HG02642 (cell line): ENCODE measurements around the gene PSPH.
"Not testable (repeated sequence)": the region's sequence is repeated elsewhere in the genome, so short reads cannot be mapped to it uniquely, and the experiment has no call there.

ENCODE experiments used
- ATAC-seq: cut with Tn5 transposase; IDR thresholded peaks from one replicate; pipeline ENCODE4 v1.9.1; 2021; ENCODE audit warnings: mild to moderate bottlenecking; ENCODE audit not compliant: unreplicated experiment, poor library complexity

Gene PSPH

DNA sequence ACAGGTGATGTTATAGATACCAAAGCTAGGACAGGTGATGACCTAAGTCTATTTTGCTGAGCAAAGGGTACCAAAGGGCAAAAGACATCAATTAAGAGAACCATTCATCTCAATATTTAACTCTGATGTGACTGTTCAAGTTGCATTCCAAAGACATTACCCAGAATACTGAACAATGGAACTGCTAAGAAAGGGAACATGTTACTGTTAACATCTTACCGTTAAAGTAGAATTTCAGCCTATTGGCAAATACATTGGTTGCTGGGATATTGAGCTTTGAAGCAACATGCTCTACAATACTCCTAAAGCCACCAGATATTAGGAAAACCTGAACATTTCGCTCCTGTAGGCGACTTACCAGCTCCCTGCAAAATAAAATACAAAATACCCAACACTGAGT lies 34.2 kb downstream of the PSPH start:
- not testable (repeated sequence) for ATAC-seq

DNA sequence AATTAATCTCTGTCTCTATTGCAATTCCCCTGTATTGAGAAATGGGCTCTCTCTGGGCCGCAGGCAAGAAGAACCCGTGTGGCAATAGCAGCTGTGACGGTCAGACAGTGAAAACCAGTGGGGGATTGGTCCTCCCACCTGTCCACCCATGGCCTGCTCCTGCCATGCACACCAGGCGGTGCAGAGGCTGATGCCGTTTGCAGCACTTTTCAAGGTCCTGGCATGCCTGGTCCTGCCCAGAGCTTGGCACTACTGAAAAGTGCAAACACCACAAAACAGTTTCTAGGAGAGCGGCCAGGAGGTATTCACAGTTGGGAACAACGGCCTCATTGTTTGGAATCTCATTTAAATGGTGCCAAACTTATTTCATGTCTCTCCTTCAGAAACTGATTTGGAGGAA lies 41.5 kb downstream of the PSPH start:
- no peak for ATAC-seq

DNA sequence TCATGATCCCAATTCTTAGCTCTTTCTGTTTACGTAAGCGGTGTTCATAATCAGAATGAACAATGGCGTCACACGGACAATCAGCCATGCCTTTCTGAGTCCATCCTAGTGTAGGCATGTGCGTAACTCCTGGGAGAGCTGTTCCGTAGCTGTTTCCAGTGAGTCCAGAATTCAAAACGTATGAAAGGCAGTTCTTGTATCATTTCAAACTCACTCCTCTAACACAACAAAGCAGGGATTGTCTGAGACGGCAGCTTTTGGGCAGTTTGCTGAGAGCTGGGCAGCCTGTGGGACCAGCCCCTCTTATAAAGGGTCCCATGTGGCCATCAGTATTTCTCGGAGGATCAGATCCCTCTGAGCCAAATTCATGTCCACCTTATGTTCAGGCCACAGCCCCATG lies 43.4 kb downstream of the PSPH start:
- ATAC-seq, result no peak

DNA sequence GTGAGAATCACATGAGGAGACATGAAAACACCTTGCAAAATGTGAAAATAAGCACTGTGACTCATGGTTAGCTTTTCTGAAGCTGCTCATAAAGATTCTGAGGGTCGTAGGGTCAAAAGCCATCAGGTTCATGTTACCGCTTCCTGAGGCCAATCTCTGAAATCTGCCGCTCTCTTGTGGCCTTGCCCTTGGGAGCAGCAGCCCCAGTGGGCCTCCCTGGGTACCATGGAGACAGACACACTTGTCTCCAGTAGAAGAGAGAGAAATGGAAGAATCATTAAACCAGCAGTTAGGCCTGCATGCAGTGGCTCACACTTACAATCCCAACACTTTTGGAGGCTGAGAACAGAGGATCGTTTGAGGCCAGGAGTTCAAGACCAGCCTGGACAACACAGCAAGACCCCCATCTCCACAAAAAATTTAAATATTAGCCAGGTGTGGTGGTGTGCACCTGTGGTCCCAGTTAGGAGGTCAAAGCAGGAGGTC lies 44.0 kb downstream of the PSPH start:
- ATAC-seq, result no peak

DNA sequence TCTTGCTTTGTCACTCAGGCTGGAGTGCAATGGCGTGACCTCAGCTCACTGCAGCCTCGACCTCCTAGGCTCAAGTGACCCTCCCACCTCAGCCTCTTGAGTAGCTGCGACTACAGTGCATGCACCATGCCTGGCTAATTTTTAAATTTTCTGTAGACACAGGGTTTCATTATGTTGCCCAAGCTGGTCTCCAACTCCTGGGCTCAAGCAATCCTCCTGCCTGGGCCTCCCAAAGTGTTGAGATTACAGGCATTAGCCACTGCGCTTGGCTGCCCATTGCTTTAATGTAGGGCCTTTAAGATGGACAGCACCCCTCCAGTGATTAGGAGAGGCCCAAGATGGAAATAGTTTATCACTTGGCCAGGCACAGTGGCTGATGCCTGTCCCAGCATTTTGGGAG lies 47.5 kb downstream of the PSPH start:
- no peak for ATAC-seq

DNA sequence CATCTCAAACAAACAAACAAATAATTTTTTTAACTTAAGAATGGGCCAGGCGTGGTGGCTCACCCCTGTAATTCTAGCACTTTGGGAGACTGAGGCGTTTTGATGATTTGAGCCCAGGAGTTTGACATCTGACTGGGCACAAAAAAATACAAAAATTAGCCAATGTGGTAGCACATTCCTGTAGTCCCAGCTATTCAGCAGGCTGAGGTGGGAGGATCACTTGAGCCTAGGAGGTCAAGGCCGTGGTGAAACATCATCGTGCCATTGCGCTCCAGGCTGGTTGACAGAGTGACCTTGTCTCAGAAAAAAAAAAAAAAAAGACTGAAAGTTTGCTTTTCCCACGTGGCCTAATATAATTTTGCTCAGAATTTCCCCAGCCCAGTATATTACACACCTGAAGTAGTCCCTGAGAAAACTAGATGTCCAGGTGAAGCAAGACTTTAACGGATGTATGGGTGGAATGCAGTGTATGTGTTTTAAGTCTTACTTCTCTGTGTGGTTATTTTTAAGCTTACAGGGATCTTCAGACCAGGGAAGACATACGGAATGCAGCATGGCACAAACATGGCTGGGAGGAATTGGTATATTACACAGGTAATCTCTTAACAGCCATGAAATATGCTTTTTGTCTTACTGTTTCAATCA lies 54.3 kb downstream of the PSPH start:
- ATAC-seq, result no peak

DNA sequence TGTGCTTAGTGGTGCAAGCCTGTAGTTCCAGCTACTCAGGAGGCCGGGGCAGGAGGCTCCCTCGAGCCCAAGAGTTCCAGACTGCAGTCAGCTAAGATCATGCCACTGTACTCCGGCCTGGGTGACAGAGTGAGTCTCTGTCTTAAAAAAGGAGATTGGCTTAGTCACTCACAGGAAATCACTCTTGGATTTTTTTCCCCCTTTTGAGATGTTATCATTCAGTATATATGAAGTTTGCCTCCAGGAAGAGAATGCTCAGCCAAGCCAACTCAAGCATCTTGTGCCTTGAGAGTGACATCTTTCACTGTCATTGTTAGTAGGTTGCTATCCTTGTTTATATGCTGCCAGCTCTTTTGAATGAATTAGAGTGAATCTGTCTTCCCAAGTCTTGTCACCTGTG lies 58.9 kb downstream of the PSPH start:
- ATAC-seq, result no peak

DNA sequence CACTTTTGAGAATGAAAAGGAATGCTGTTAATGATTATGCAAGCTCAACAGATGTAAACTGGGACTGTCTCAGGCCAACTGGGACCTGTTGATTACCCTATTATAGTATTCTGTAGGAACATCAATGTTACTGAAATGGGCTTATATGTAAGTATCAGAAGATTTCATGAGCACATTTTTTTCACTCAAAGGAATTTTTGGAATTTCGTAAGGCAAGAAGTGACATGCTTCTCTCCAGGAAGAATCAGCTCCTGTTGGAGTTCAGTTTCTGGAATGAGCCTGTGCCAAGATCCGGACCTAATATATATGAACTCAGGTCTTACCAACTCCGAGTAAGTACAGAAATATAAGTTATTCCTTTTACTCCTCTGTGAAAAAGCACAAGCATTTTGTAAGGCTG lies 67.7 kb downstream of the PSPH start:
- no peak for ATAC-seq

DNA sequence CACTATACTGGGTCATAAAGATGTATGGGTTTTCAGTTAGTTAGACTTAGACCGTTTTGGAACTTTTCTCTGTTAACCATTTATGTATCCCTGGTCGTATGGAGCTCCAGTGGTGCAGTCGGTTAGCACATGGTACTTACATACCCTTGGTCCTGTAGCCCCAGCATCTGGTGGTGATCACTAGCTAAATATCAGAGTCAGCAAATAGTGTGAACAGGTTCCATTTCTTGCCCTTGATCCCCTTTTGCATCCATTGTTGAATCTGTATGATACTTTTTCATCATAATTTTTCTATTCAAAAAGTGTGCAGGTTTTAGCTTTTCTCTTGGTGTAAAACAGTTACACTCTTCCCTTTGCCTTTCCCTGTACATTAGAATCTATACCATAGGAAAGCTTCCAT lies 71.0 kb downstream of the PSPH start:
- ATAC-seq, result no peak

DNA sequence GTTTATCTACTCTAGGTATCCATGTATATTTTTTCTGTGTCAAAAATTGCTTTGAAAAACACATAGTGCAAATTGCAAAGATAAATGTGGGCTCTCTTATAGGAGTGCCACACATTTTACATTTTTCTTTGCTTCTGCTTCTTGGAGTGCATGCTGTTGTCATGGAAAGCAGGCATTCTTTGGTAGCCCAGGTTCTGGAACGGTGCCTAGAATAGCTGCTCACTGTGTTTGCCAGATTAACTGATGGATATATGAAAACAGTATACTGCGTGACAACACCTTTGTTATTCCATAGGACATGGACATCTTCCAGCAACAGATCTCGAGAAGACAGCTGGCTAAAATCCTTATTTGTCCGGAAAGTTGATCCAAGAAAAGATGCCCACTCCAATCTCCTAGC lies 73.4 kb downstream of the PSPH start:
- ATAC-seq, result no peak

DNA sequence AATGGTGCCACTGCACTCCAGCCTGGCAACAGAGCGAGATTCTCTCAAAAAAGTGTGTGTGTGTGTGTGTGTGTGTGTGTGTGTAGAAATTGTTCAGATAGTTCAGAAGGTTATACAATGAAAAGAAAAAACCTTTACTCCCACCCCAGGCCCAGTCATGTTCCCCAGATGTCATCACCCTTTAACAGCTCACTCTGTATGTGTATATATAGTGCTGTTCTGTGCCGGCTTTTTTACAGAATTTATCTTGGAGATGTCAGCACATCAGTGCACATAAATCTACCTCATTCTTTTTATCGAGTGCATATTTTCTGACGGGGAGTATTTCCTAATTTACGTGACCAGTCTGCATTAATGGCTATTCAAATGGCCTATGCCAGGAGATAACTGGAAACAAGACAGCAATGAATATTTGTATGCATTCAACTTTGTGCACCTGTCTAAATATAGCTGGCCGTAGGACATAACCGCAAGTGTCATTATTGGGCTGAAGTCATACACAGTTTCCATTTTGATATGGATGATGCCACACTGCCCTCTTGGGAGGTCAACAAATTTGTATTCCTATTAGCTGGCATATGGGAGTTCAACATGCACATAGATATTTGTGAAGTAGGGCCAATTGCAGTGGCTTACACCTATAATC lies 75.1 kb downstream of the PSPH start:
- no peak for ATAC-seq

DNA sequence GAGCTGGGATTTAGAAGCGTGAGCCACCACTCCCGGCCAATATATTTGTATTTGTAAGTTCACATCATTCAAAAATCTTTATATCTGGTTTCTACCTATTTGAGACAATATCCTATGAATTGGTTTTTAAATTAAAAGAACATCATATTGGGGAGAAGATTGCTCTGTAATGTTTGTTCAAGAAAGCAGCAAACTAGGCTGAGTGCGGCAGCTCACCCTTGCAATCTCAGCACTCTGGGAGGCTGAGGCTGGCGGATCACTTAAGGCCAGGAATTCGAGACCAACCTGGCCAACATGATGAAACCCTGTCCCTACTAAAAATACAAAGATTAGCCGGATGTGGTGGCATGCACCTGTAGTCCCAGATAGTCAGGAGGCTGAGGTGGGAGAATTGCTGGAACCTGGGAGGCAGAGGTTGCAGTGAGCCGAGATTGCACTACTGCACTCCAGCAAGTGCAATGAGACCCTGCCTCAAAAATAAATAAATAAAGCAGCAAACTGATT lies 77.4 kb downstream of the PSPH start:
- ATAC-seq, result no peak

DNA sequence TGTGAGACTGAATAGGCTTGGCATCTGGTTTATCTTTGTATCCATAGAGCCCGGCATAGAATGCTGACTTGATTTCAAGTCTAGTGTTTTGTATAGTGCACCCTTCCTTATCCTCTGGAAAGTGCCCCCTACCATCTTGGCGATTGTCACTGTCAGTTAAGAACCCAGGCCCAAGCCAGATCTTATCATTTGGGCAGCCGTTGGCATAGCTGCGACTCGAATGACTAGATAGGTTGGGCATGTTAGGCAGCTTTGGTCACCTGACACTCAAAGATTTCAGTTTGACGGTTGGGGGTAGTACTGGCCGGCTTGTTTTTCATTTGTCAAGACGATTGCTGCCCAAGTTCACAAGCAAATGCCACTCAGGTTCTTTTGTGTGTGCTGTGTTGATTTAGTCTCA lies 80.3 kb downstream of the PSPH start:
- ATAC-seq, result no peak

DNA sequence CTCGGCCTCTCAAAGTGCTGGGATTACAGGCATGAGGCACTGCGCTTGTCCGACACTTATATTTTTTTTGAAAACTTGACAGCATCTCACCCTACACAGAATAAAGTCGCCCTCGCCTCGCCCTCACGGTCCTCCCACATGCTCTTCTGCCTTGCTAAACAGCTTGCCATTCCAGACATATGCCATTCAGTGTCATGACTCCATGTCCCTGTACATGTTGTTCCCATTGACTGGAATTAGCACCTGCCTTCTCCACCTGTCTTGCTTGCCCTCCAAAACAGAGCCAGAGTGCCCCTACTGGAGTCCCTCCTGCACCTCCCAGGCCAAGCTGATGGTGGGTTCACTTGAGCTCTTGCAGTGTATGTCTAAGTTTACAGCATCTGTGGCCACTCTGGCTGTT lies 80.7 kb downstream of the PSPH start:
- ATAC-seq, result no peak

DNA sequence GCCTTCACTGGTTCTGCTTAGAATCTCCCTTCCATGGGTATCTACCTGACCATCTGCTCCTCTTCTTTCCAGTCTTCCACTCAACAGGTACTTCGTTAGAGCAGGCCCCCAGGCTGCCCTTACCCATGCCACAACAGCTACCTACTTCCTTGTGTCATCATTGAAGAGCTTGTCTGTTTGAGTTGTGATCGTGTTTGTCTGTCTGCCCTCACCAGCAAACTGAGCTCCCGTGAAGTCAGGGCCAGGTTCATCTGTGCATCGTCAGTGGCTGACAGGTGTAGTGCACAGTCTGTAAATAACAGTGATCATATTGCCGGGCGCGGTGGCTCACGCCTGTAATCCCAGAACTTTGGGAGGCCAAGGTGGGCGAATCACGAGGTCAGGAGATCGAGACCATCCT lies 81.9 kb downstream of the PSPH start:
- no peak for ATAC-seq

DNA sequence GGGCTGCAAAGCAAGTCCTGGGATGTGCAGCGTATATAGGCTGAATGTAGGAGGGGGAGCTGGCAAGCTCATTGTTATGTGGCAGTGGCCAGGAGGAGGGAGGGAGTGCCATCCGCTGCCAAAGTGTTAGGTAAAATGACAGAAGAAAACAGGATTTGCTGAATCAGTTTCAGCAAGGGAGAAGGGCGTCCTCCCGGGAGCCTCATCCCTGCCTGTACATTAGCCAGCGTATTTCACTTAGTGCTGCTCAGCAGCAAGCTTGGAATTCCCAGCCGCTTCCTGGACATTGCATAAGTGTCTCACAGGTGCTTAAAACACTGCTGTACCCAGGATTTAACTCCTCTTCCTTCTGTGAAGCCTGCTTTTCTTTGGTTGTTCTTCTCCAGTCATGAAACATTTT lies 84.4 kb downstream of the PSPH start:
- no peak for ATAC-seq

DNA sequence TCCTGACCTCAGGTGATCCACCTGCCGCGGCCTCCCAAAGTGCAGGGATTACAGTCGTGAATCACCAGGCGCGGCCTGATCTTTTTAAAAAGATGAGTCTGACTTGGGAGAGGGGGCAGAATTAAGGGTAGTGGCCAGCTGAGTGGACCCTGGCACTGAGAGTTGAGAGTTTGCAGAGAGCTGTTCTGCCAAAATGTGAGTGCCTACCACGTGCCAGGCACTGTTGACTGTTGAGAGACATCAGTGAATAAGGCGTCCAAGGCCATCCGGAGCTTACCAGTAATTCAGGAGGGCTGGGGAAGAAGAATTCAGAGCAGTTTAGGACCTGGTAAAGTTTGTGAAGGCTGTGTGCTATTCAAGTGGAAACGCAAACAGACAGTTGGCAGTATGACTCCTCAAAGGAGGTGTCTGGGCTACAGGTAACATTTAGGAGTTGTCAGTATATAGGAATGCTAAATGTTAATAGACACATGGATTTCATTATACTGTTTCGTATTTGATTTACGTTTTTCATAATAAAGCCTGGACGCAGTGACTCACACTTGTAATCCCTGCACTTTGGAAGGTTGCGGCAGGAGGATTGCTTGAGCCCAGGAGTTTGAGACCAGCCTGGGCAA lies 85.3 kb downstream of the PSPH start:
- no peak for ATAC-seq

DNA sequence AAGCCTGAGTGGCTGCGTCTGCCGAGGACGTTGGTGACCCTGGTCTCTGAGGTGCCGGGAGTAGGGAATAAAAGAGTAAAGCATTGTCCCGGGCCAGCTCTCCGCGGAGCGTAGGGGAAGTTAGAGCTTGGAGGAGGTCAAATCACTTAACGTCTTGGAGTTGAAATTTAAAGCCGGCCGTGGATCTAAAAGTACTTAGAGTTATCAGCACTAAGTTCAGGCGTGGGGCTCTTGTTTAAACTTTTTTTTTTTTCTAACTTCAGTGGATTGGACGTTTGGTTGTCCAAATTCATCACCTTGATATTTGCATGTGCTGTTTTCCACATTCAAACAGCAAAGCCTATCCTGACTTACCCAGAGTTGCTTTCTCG lies 86.2 kb downstream of the PSPH start:
- no peak for ATAC-seq

DNA sequence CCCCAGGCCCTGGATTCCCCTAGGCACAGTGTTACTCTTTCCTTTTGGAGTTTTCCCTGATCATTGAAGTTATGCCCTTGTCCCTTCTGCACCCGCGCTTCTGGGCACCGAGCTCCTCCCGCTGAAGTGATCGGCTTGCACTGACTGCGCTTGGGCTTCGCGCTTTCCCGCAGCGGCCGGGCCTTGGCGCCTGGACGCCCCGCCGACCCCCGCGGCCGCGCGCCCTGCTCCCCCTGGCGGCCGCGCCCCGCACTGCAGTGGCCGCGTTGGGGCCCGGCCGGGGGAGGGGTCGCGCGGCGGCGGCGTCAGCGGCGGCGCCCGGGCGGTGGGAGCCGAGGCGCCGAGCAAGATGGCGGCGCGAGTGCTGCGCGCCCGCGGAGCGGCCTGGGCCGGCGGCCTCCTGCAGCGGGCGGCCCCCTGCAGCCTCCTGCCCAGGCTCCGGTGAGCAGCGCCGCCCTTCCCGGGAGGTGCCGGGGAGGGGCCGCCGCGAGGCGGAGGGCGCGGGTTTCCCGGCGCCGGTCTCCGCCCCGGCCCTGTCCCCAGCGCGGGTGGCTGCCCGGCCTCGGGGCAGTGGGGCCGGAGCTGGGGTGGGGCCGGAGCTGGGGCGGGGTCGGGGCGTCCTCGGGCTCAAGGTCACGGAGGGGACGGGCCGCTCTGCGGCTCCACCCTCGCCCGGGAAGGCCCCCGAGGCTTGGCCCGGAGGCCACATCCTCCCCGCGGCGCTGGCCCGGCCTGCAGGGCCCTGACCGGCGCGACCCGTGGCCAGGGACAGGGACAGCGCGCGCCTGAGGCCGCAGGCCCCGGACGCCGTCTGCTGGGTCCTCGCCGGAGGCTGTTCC lies 86.8 kb downstream of the PSPH start, which contains the start of gene NIPSNAP2:
TSS of gene NIPSNAP2 (plus strand) at position 325 of the 839 bp plus-strand sequence. CDS start at position 350, 25 bp downstream.
- peak; percentile 87 for ATAC-seq

DNA sequence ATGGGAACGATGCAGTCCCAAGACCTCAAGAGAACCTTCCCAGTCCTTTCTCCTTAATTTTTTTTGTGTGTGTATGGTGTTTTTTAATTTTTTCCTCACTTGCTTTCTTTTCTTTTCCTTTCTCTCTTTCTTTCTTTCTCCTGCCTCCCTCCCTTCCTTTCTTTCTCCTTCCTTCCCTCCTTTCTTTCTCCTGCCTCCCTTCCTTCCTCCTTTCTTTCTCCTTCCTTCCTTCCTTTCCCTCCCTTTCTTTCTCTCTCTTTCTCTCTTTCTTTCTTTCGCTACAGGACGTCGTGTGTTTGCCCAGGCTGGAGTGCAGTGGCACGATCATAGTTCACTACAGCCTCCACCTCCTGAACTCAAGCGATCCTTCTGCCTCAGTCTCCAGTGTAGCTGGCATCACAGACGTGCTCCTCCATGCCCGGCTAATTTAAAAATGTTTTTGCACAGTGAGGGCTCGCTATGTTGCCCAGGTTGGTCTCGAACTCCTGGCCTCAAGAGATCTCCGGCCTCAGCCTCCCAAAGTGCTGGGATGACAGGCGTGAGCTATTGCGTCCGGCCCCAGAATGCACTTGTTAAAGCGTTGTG lies 87.6 kb downstream of the PSPH start:
- no peak for ATAC-seq
